ENCODE measurements around the gene EFCC1. TPM values are rescaled to one million over a fixed set of nuclear protein-coding genes. Genes with fewer than 3 reads are reported as not detected.

The EFCC1 gene
- total and polyA plus RNA-seq, 2 experiments from 2014 or later: 0.07 TPM; not detected in 1

DNA sequence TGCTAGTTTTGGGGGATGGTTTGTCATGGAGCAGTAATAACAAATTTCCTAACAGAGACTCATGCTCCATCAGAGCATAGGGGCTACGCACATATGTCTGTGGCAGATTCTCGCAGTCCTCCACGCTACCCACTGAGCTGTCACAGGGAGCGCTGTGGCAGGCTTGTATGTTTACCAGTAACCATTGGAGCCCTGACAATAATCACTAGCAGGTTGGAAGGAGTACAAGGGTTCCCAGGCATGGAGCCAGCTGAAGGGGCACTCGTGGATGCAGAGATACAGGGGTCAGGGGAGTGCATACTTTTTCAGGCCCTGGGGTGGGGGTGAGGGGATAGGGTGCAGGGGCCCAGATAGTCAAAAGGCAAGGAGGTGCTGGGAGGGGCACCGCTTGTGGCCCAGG is 51.6 kb downstream of the EFCC1 start:
- Histone ChIP-seq H3K4me3 (no peak overlapping the region), H3K36me3 (no peaks in the 10 kb centered on the region), H3K27ac (no peak overlapping the region), H3K27me3 (no peaks in the 10 kb centered on the region), H3K9me3 (ENCODE audit: low read depth) (no peaks in the 10 kb centered on the region), H3K4me1 (ENCODE audit: low read depth) (peaks cover 20% of the 10 kb centered on the region)
- TF ChIP-seq, protein P1, sequence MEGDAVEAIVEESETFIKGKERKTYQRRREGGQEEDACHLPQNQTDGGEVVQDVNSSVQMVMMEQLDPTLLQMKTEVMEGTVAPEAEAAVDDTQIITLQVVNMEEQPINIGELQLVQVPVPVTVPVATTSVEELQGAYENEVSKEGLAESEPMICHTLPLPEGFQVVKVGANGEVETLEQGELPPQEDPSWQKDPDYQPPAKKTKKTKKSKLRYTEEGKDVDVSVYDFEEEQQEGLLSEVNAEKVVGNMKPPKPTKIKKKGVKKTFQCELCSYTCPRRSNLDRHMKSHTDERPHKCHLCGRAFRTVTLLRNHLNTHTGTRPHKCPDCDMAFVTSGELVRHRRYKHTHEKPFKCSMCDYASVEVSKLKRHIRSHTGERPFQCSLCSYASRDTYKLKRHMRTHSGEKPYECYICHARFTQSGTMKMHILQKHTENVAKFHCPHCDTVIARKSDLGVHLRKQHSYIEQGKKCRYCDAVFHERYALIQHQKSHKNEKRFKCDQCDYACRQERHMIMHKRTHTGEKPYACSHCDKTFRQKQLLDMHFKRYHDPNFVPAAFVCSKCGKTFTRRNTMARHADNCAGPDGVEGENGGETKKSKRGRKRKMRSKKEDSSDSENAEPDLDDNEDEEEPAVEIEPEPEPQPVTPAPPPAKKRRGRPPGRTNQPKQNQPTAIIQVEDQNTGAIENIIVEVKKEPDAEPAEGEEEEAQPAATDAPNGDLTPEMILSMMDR (IDR thresholded peaks at IDR 0.05; ENCODE audit: low read depth, low read length): no peak
- peak; percentile 14 to 54 for DNase-seq (ENCODE audit: low read depth in 1 of 2, low spot score in 1 of 2)

DNA sequence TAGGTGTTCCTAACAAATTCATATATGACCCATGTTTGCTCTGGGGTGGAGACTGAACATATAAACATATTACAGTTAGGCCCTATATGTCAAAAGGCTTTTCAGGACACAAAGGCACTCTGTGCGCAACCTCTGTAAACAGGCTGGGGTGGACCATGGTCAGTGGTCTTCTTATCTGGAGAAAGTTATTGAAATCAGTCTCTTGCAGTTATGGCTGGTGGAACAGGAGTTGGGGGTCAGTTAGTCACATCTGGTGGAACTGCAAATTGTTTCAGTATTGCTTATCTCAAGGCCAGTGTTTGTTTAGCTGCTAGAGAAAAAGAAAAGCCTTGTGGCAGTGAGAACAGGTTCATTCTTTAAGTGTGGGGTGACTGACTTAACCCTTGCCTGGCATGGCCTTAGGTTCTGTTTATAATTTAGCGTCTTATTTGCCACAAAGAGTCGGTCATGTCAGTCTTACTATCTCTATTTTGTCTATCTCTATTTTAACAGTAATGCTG is 53.6 kb downstream of the EFCC1 start:
- H3K36me3 ChIP-seq: no peaks in the 10 kb centered on the region
- no peaks in the 10 kb centered on the region for H3K27me3 ChIP-seq
- TF ChIP-seq, protein P1 (IDR thresholded peaks at IDR 0.05; ENCODE audit: low read depth, low read length): no peak
- peak in 1 of 2 donors; percentile 20 for DNase-seq (ENCODE audit: low read depth in 1 of 2, low spot score in 1 of 2)
- peaks cover 20% of the 10 kb centered on the region for H3K4me1 ChIP-seq (ENCODE audit: low read depth)
- no peak overlapping the region for H3K4me3 ChIP-seq
- no peak overlapping the region for H3K27ac ChIP-seq
- H3K9me3 ChIP-seq (ENCODE audit: low read depth): no peaks in the 10 kb centered on the region

DNA sequence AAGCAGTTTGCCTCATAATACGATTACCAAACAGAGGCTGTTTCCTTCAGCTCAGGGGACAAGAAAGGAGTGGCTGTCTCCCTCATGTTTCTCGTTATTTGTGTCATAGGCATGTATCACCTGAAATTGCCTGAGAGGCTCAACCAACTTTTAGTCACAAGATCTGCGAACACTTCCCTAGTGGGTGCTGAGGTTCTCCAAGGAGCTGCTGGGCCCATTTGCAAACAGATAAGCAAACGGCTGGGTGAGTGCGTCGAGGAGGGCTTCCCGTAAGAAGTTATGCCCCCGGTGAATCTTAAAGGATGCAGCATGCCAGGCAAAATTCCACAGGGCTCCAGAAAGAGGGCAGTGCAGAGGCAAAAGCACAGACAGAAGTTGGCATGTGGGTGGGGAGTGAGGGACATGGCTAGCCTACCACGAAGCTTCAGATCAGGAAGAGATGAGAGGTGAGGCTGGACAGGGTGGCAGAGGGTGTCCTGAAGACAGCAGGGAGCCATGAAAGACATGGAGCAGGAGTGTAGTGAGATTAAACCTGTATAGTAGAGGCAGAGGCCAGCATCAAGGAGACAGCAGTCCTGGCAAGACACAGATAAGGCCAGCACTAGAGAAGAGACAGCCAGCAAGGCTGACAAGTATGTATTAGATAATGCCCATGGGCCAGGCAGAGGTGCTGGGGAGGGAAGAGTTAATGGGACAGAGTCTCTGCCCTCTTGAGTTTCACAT is 55.5 kb downstream of the EFCC1 start:
- no peak for DNase-seq (ENCODE audit: low read depth in 1 of 2, low spot score in 1 of 2)
- no peaks in the 10 kb centered on the region for H3K9me3 ChIP-seq (ENCODE audit: low read depth)
- H3K27ac ChIP-seq: no peak overlapping the region
- H3K4me1 ChIP-seq (ENCODE audit: low read depth): peaks cover 20% of the 10 kb centered on the region
- no peak overlapping the region for H3K4me3 ChIP-seq
- H3K36me3 ChIP-seq: no peaks in the 10 kb centered on the region
- H3K27me3 ChIP-seq: no peaks in the 10 kb centered on the region
- TF ChIP-seq, protein P1 (IDR thresholded peaks at IDR 0.05; ENCODE audit: low read depth, low read length): no peak

GRCh38 chr3:129057249-129057648 is 56.1 kb downstream of the EFCC1 start:
- TF ChIP-seq, protein P1 (IDR thresholded peaks at IDR 0.05; ENCODE audit: low read depth, low read length): no peak
- DNase-seq (ENCODE audit: low read depth in 1 of 2, low spot score in 1 of 2): no peak

DNA sequence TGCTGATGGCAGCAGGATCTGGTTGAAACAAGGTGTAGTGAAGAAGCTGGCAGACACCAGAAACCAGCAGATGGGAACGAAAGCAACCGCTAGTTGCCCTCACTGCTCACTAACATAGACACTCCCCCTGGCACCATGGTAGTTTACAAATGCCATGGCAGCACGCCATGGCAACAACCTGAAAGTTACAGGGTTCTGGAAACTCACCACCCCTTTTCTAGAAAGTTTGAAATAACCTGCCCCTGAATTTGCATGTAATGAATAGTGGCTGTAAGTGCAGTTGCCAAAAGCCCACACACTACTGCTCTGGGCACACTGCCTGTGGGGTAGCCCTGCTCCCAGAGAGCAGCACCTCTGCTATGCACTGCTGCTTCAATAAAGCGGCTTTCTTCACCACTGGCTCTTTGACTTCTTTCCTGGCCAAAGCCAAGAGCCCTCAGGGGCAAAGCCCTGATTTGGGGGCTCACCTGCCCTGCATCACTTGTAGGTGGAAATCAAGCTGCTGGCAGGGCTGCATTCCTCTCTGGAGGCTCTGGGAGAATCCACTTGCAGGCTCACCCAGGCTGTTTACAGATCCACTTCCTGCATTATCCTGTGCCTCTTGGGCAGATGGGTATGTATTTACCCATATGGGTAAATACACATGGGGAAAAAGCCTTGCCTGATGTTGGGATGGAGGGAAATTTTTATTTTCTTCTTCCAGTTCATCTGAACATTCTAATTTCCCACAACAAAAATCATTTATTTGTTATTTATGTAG is 57.5 kb downstream of the EFCC1 start:
- Histone ChIP-seq H3K4me1 (ENCODE audit: low read depth) (peaks cover 6% of the 10 kb centered on the region), H3K4me3 (no peak overlapping the region), H3K9me3 (ENCODE audit: low read depth) (no peaks in the 10 kb centered on the region), H3K27ac (no peak overlapping the region), H3K27me3 (no peaks in the 10 kb centered on the region), H3K36me3 (no peaks in the 10 kb centered on the region)
- DNase-seq (ENCODE audit: low read depth in 1 of 2, low spot score in 1 of 2): no peak
- TF ChIP-seq, protein P1 (IDR thresholded peaks at IDR 0.05; ENCODE audit: low read depth, low read length): no peak

More at GRCh38 chr3:129057249-129057648, 56.1 kb downstream of the EFCC1 start:
- Histone ChIP-seq H3K27me3 (no peaks in the 10 kb centered on the region), H3K36me3 (no peaks in the 10 kb centered on the region), H3K27ac (no peak overlapping the region), H3K4me3 (no peak overlapping the region), H3K4me1 (ENCODE audit: low read depth) (peaks cover 17% of the 10 kb centered on the region), H3K9me3 (ENCODE audit: low read depth) (no peaks in the 10 kb centered on the region)

All from cardiac muscle cell (in vitro differentiated cells and primary cell).